HepG2 (cell line): Measurements from ENCODE around the gene HDAC3. TPM values are rescaled to one million over a fixed set of nuclear protein-coding genes. Genes with fewer than 3 reads are reported as not detected.

Experiments
- ATAC-seq: fragments of 200-7000 bp; cut with Tn5 transposase; 3 replicates; pipeline ENCODE4 v1.9.1; 2020; ENCODE audit warnings: mild to moderate bottlenecking, moderate library complexity
- BruUV-seq: library from RNA; stranded (reverse); fragments of 400-500 nt; replicated peaks from 2 replicates; lab custom pipeline; 2021; lab: Mats Ljungman, UMichigan
- CTCF ChIA-PET: fragments of 300-600 bp; formaldehyde crosslinking; extraction: SDS; loops from one replicate; lab custom pipeline; 2021; ENCODE audit warnings: low total read pairs, inconsistent platforms, low intra/inter-chr PET ratio; lab: Yijun Ruan, JAX
- POLR2A ChIA-PET: fragments of 350-600 bp; sonication (Branson Sonifier 250); formaldehyde crosslinking; loops from one replicate; lab custom pipeline; 2020; ENCODE audit warnings: antibody characterized with exemption, inconsistent platforms; lab: Yijun Ruan, JAX
- DNase-seq: peaks from one replicate; pipeline ENCODE4 v3.0.0-alpha.2; 2015; ENCODE audit warnings: low spot score
- FAIRE-seq: peaks from 3 replicates; lab custom pipeline; 2011; peaks lifted over from hg19 to GRCh38; lab: Jason Lieb, UNC
- H2AFZ ChIP-seq: one replicate; pipeline ENCODE4 v1.6.1; 2011; ENCODE audit warnings: low read length, inconsistent platforms
- H3K27ac ChIP-seq: fragments of 300-600 bp; 3 replicates; pipeline ENCODE4 v1.8.0; 2011; ENCODE audit warnings: mixed run types, mild to moderate bottlenecking, mixed read lengths, low read length, inconsistent platforms; ENCODE audit not compliant: insufficient read depth; ENCODE audit errors: extremely low read length
- H3K27me3 ChIP-seq, 2 experiments: fragments of 200-600 bp in 1 of 2; 2 replicates in 1 of 2; 3 replicates in 1 of 2; pipeline versions ENCODE4 v1.6.0 to v1.8.0; 2011; ENCODE audit warnings: low read length in 2 of 2, mild to moderate bottlenecking in 2 of 2, moderate library complexity in 2 of 2, inconsistent platforms in 1 of 2; ENCODE audit not compliant: insufficient read depth in 2 of 2, control insufficient read depth in 1 of 2
- H3K36me3 ChIP-seq, 2 experiments: fragments of 200-600 bp in 1 of 2; replicated peaks in 1 of 2; 2 replicates in 1 of 2; 3 replicates in 1 of 2; pipeline versions ENCODE4 v1.5.1 to v1.8.0; 2011; ENCODE audit warnings: low read length in 2 of 2, inconsistent platforms in 1 of 2; ENCODE audit not compliant: insufficient read depth in 2 of 2, control insufficient read depth in 1 of 2
- H3K4me1 ChIP-seq: 2 replicates; pipeline ENCODE4 v1.5.1; 2012; ENCODE audit warnings: low read length, inconsistent platforms; ENCODE audit not compliant: insufficient read depth
- H3K4me2 ChIP-seq: 2 replicates; pipeline ENCODE4 v1.6.0; 2011; ENCODE audit warnings: low read depth, low read length, inconsistent platforms
- H3K4me3 ChIP-seq, 3 experiments: fragments of 200-600 bp in 1 of 3; sonication (generic), shearing (Covaris generic) in 1 of 3; replicated peaks in 1 of 3; 2 replicates each; pipeline ENCODE4 v1.5.1; 2011 to 2016; ENCODE audit warnings: low read length in 3 of 3, inconsistent platforms in 2 of 3, low read depth in 2 of 3, mild to moderate bottlenecking in 2 of 3, control low read depth in 1 of 3, mixed read lengths in 1 of 3; ENCODE audit not compliant: insufficient read depth in 1 of 3
- H3K79me2 ChIP-seq: one replicate; pipeline ENCODE4 v1.6.1; 2011; ENCODE audit warnings: low read length, inconsistent platforms; ENCODE audit not compliant: insufficient read depth
- H3K9ac ChIP-seq: 2 replicates; pipeline ENCODE4 v1.6.0; 2011; ENCODE audit warnings: mild to moderate bottlenecking, low read depth, low read length, inconsistent platforms; ENCODE audit not compliant: insufficient read depth
- H3K9me3 ChIP-seq: 2 replicates; pipeline ENCODE4 v1.5.1; 2012; ENCODE audit warnings: mild to moderate bottlenecking, low read length
- H4K20me1 ChIP-seq: 2 replicates; pipeline ENCODE4 v1.6.0; 2011; ENCODE audit warnings: inconsistent platforms, mild to moderate bottlenecking, low read length, moderate library complexity; ENCODE audit not compliant: insufficient read depth
- POGZ ChIP-seq: sonication (generic); formaldehyde crosslinking; IDR thresholded peaks from 2 replicates; pipeline ENCODE4 v1.4.0; 2020; ENCODE audit warnings: mild to moderate bottlenecking, missing genetic modification reagents
- PRPF4 ChIP-seq: fragments of 200-400 bp; formaldehyde crosslinking; IDR thresholded peaks from 2 replicates; pipeline ENCODE4 v1.6.1; 2016; ENCODE audit warnings: low read length, low read depth; ENCODE audit not compliant: poor library complexity, severe bottlenecking
- SRSF1 ChIP-seq: fragments of 200-400 bp; formaldehyde crosslinking; optimal IDR thresholded peaks from 2 replicates; pipeline ENCODE3; 2017; ENCODE audit warnings: mild to moderate bottlenecking, low read depth, low read length, moderate library complexity
- SUZ12 ChIP-seq: fragments of 150-350 bp; IDR thresholded peaks from 2 replicates; pipeline ENCODE4 v1.6.1; 2014; ENCODE audit warnings: low read depth, low read length
- ZBTB2 ChIP-seq: sonication (generic); formaldehyde crosslinking; IDR thresholded peaks from 2 replicates; pipeline ENCODE4 v1.8.0; 2022; ENCODE audit warnings: low read depth, missing genetic modification reagents
- ZNF160 ChIP-seq: sonication (generic); formaldehyde crosslinking; IDR thresholded peaks from 2 replicates; pipeline ENCODE4 v1.8.0; 2022; ENCODE audit warnings: mild to moderate bottlenecking, inconsistent platforms, missing genetic modification reagents
- ZNF207 ChIP-seq: fragments of 450-650 bp; IDR thresholded peaks from 2 replicates; pipeline ENCODE4 v1.6.1; 2016; ENCODE audit warnings: antibody characterized with exemption, borderline replicate concordance
- ZNF546 ChIP-seq: sonication (generic); formaldehyde crosslinking; conservative IDR thresholded peaks from 2 replicates; pipeline ENCODE4 v1.8.1; 2023; ENCODE audit warnings: mild to moderate bottlenecking, missing genetic modification reagents
- ZNF552 ChIP-seq: sonication (generic); formaldehyde crosslinking; IDR thresholded peaks from 2 replicates; pipeline ENCODE4 v1.9.0; 2022; ENCODE audit warnings: missing genetic modification reagents, mild to moderate bottlenecking, borderline replicate concordance
- ZNF605 ChIP-seq: sonication (generic); formaldehyde crosslinking; IDR thresholded peaks from 2 replicates; pipeline ENCODE4 v1.8.0; 2022; ENCODE audit warnings: mild to moderate bottlenecking, missing genetic modification reagents
- WGBS: methylation state at CpG from one replicate; pipeline ENCODE4 v1.1.6; 2017; ENCODE audit warnings: low lambda C conversion rate; 5-methylcytosine and 5-hydroxymethylcytosine counted together
- in situ Hi-C: cut with HindIII; loops from 2 replicates; pipeline ENCODE4 v1.10.0; 2017; ENCODE audit warnings: low pct_unique_long_range_greater_than_20kb; ENCODE audit not compliant: extremely low pct_ligation_motif_present
- intact Hi-C: fragments of 100-400 bp; cut with micrococcal nuclease; formaldehyde crosslinking; loops from one replicate; pipeline ENCODE4 v1.10.0; 2022; ENCODE audit not compliant: unreplicated experiment
- polyA plus RNA-seq, 8 experiments: library from polyadenylated mRNA; depleted of rRNA in 3 of 8; stranded (reverse) in 7 of 8; unstranded in 1 of 8; fragments of >200 nt; fragmentation: Illumina TruSeq in 4 of 8; extraction: Trizol in 4 of 8; gene quantifications; 2 replicates each; pipeline versions ENCODE4 v1.2.1 to v1.2.3, GENCODE V29; 2011 to 2016; ENCODE audit warnings: low read depth in 4 of 8, missing spikeins in 1 of 8, mixed read lengths in 1 of 8; ENCODE audit not compliant: insufficient read depth in 1 of 8
- total RNA-seq, 5 experiments: library from RNA; depleted of rRNA; stranded (reverse); fragments of >200 nt; fragmentation: Illumina TruSeq; extraction: Trizol; gene quantifications; 2 replicates each; pipeline ENCODE4 v1.2.3, GENCODE V29; 2016; ENCODE audit warnings: low read depth in 1 of 5
- TF ChIP-seq, protein P1 (sequence below): sonication (generic); formaldehyde crosslinking; conservative IDR thresholded peaks from 2 replicates; pipeline ENCODE4 v1.8.0; 2022; ENCODE audit warnings: low read depth, missing genetic modification reagents
- TF ChIP-seq, protein P2 (sequence below): sonication (generic); formaldehyde crosslinking; IDR thresholded peaks from 2 replicates; pipeline ENCODE4 v1.4.0; 2020; ENCODE audit warnings: missing genetic modification reagents, borderline replicate concordance

Gene HDAC3
- total and polyA plus RNA-seq, 2 of the 13 experiments (the other 11 are each of a cell fraction or from before 2014, with no cell fraction given), result 84.0 to 94.1 TPM

DNA sequence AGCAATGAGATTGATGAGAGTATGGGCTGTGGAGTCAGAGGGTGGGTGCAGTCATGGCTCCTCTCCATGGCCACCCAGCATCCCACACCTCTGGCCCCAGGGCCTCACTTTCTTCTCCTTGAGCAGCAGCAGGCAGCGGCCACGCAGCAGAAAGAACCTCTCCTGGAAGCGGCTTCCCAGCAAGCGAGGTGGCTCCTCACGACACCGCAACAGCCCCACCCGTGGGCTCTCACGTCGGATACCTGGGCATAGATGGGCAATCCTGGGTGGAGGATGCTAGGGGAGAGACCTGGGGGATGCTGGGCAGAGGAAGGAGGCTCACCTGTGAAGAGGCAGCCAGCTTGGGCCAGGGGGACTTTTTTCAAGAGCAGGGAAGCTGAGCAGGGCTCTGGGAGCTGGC lies 19.7 kb upstream of the HDAC3 start:
- no peak overlapping the region for H2AFZ ChIP-seq
- no TSS peak for BruUV-seq
- no peak overlapping the region for H3K4me2 ChIP-seq
- CTCF ChIA-PET, result no interaction called here
- WGBS, result 73% methylated on average over 9 of the region's 9 CpGs
- H3K79me2 ChIP-seq, result no peaks in the 10 kb centered on the region
- POLR2A ChIA-PET, result no interaction called here
- intact Hi-C loops, result no loop called here
- no peak for FAIRE-seq
- no peak overlapping the region for H3K27ac ChIP-seq
- H4K20me1 ChIP-seq, result no peaks in the 10 kb centered on the region
- DNase-seq, result no peak
- no peak overlapping the region for H3K9ac ChIP-seq
- in situ Hi-C loops, result no loop called here
- H3K4me1 ChIP-seq, result peaks cover 6% of the 10 kb centered on the region; the same call in 1 of the 2 replicates
- no peaks in the 10 kb centered on the region for H3K36me3 ChIP-seq
- no peaks in the 10 kb centered on the region for H3K9me3 ChIP-seq
- peaks cover 5 to 15% of the 10 kb centered on the region in 2 experiments; a peak in 4 of 5 replicates for H3K27me3 ChIP-seq
- H3K4me3 ChIP-seq, result no peak overlapping the region
- no peak for ATAC-seq
- TF ChIP-seq ZNF207, result no peak
- TF ChIP-seq SUZ12, result no peak
- TF ChIP-seq ZNF160 (CRISPR knock-in tag), result no peak
- no peak for TF ChIP-seq ZNF552 (CRISPR knock-in tag)
- TF ChIP-seq PRPF4, result no peak
- TF ChIP-seq, protein P1, sequence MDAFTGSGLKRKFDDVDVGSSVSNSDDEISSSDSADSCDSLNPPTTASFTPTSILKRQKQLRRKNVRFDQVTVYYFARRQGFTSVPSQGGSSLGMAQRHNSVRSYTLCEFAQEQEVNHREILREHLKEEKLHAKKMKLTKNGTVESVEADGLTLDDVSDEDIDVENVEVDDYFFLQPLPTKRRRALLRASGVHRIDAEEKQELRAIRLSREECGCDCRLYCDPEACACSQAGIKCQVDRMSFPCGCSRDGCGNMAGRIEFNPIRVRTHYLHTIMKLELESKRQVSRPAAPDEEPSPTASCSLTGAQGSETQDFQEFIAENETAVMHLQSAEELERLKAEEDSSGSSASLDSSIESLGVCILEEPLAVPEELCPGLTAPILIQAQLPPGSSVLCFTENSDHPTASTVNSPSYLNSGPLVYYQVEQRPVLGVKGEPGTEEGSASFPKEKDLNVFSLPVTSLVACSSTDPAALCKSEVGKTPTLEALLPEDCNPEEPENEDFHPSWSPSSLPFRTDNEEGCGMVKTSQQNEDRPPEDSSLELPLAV (CRISPR knock-in tag), result no peak
- TF ChIP-seq POGZ, result no peak
- TF ChIP-seq, protein P2, sequence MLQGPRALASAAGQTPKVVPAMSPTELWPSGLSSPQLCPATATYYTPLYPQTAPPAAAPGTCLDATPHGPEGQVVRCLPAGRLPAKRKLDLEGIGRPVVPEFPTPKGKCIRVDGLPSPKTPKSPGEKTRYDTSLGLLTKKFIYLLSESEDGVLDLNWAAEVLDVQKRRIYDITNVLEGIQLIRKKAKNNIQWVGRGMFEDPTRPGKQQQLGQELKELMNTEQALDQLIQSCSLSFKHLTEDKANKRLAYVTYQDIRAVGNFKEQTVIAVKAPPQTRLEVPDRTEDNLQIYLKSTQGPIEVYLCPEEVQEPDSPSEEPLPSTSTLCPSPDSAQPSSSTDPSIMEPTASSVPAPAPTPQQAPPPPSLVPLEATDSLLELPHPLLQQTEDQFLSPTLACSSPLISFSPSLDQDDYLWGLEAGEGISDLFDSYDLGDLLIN, result no peak
- no peak for TF ChIP-seq ZBTB2 (CRISPR knock-in tag)
- TF ChIP-seq ZNF605 (CRISPR knock-in tag), result no peak
- no peak for TF ChIP-seq ZNF546 (CRISPR knock-in tag)
- no peak for TF ChIP-seq SRSF1
